ENCODE data around the gene INVS.

DNA sequence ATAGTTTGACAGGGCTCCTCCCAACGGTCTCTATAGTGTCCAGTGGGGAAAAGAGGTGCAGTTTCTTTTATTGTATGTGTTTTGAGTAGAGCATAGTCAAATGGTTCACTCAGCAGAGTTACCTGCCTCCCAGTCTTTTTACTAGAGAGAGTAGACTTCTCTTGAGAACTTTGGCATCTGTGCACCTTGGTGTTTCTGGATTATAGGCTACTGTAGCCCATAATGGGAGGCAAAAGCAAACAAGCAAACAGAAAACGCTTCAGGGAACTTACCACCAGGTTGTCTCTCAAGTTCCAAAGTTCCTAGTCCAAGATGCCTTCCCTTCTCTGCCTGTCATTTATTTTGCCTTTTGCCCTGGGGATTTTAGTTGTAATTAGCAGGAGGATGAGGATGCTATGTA is 26.2 kb downstream of the INVS start:
- TF ChIP-seq OSR1 (CRISPR knock-in tag; IDR thresholded peaks at IDR 0.05) (no peak), ARNTL (CRISPR knock-in tag; IDR thresholded peaks at IDR 0.05; ENCODE audit: borderline replicate concordance, low read depth) (no peak), SNAI2 (CRISPR knock-in tag; IDR thresholded peaks at IDR 0.05) (no peak), BACH2 (CRISPR knock-in tag; IDR thresholded peaks at IDR 0.05; ENCODE audit: borderline replicate concordance) (no peak), ZNF565 (CRISPR knock-in tag; conservative IDR thresholded peaks at IDR 0.05; ENCODE audit: low read depth) (no peak)
- TF ChIP-seq, protein P1, sequence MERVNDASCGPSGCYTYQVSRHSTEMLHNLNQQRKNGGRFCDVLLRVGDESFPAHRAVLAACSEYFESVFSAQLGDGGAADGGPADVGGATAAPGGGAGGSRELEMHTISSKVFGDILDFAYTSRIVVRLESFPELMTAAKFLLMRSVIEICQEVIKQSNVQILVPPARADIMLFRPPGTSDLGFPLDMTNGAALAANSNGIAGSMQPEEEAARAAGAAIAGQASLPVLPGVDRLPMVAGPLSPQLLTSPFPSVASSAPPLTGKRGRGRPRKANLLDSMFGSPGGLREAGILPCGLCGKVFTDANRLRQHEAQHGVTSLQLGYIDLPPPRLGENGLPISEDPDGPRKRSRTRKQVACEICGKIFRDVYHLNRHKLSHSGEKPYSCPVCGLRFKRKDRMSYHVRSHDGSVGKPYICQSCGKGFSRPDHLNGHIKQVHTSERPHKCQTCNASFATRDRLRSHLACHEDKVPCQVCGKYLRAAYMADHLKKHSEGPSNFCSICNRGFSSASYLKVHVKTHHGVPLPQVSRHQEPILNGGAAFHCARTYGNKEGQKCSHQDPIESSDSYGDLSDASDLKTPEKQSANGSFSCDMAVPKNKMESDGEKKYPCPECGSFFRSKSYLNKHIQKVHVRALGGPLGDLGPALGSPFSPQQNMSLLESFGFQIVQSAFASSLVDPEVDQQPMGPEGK (CRISPR knock-in tag; IDR thresholded peaks at IDR 0.05; ENCODE audit: borderline replicate concordance), result no peak
- TF ChIP-seq, protein P2, sequence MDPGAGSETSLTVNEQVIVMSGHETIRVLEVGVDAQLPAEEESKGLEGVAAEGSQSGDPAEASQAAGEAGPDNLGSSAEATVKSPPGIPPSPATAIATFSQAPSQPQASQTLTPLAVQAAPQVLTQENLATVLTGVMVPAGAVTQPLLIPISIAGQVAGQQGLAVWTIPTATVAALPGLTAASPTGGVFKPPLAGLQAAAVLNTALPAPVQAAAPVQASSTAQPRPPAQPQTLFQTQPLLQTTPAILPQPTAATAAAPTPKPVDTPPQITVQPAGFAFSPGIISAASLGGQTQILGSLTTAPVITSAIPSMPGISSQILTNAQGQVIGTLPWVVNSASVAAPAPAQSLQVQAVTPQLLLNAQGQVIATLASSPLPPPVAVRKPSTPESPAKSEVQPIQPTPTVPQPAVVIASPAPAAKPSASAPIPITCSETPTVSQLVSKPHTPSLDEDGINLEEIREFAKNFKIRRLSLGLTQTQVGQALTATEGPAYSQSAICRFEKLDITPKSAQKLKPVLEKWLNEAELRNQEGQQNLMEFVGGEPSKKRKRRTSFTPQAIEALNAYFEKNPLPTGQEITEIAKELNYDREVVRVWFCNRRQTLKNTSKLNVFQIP (CRISPR knock-in tag; IDR thresholded peaks at IDR 0.05; ENCODE audit: borderline replicate concordance, low read depth), result no peak

All from SK-N-SH treated with all-trans-retinoic acid at 6 μM for 48 hours (cell line).